Tibial artery (tissue), 4 donors: ENCODE data around the gene FAM9B.

Source experiments
- DNase-seq, 2 donors: peaks; one replicate each; pipeline ENCODE4 v3.0.0-alpha.2; 2019
- H3K27ac ChIP-seq, 2 donors: fragments of 200-600 bp; sonication (generic) in 1 of 2; 1 replicate in 1 of 2; 2 replicates in 1 of 2; pipeline ENCODE4 v1.5.1; 2018 to 2019; ENCODE audit warnings: mild to moderate bottlenecking in 1 of 2
- H3K27me3 ChIP-seq, 2 donors: fragments of 200-600 bp; sonication (generic) in 1 of 2; one replicate each; pipeline versions ENCODE4 v1.5.1 to v1.6.0; 2016 to 2019
- H3K36me3 ChIP-seq, 3 donors: fragments of 200-600 bp; sonication (generic) in 2 of 3; one replicate each; pipeline ENCODE4 v1.5.1; 2016 to 2019; ENCODE audit warnings: mild to moderate bottlenecking in 2 of 3
- H3K4me1 ChIP-seq, 4 donors: fragments of 200-600 bp; sonication (generic) in 2 of 4; 1 replicate in 3 of 4; 2 replicates in 1 of 4; pipeline ENCODE4 v1.5.1; 2016 to 2019
- H3K4me3 ChIP-seq, 2 donors: fragments of 200-600 bp; sonication (generic) in 1 of 2; 1 replicate in 1 of 2; 2 replicates in 1 of 2; pipeline ENCODE4 v1.5.1; 2018 to 2019; ENCODE audit warnings: mild to moderate bottlenecking in 2 of 2
- H3K9me3 ChIP-seq, 3 donors: fragments of 200-600 bp; sonication (generic) in 1 of 3; one replicate each; pipeline ENCODE4 v1.5.1; 2016 to 2019
- CTCF ChIP-seq, 2 experiments: fragments of 200-600 bp in 1 of 2; fragments of 450-650 bp in 1 of 2; IDR thresholded peaks; one replicate each; pipeline ENCODE4 v1.5.1; 2017 to 2019; ENCODE audit warnings: antibody characterized with exemption in 2 of 2, mild to moderate bottlenecking in 1 of 2, moderate library complexity in 1 of 2
- intact Hi-C: fragments of 100-400 bp; cut with DNase I; formaldehyde crosslinking; loops from one replicate; pipeline ENCODE4 v1.15.0; 2023; ENCODE audit warnings: low total_unique reads

Gene FAM9B

GRCh38 chrX:9033989-9034388, at the start of gene FAM9B:
Gene FAM9B, minus strand, starts transcription at chrX:9034127. Its CDS starts 1,141 bp downstream, at chrX:9032986.
- no peaks in the 10 kb centered on the region for H3K4me1 ChIP-seq
- no peak within 1 kb of the TSS for H3K4me3 ChIP-seq
- H3K36me3 ChIP-seq: no peaks in the 10 kb centered on the region
- no peaks in the 10 kb centered on the region for H3K27me3 ChIP-seq
- intact Hi-C loops: no loop called here
- no peak for DNase-seq
- no peak for TF ChIP-seq CTCF (IDR thresholded peaks at IDR 0.05)
- no peaks in the 10 kb centered on the region for H3K9me3 ChIP-seq
- H3K27ac ChIP-seq: no peak within 1 kb of the TSS

- intact Hi-C loops: no loop called here
- Histone ChIP-seq H3K4me1 (no peaks in the 10 kb centered on the region), H3K36me3 (no peaks in the 10 kb centered on the region), H3K4me3 (no peak overlapping the region), H3K27ac (no peak overlapping the region), H3K9me3 (no peaks in the 10 kb centered on the region), H3K27me3 (no peaks in the 10 kb centered on the region)
- TF ChIP-seq CTCF (IDR thresholded peaks at IDR 0.05): no peak
- DNase-seq: no peak
These were observed 47.3 kb upstream of the FAM9B start for GRCh38 chrX:9081271-9081670.

- no peaks in the 10 kb centered on the region for H3K4me1 ChIP-seq
- H3K4me3 ChIP-seq: no peak overlapping the region
- H3K27ac ChIP-seq: no peak overlapping the region
- no peaks in the 10 kb centered on the region for H3K9me3 ChIP-seq
- H3K27me3 ChIP-seq: no peaks in the 10 kb centered on the region
- no peak for TF ChIP-seq CTCF (IDR thresholded peaks at IDR 0.05)
- no peaks in the 10 kb centered on the region for H3K36me3 ChIP-seq
- intact Hi-C loops: no loop called here
- no peak for DNase-seq
These were observed 40.4 kb upstream of the FAM9B start for GRCh38 chrX:9074326-9074725.

- H3K9me3 ChIP-seq: no peaks in the 10 kb centered on the region
- TF ChIP-seq CTCF (IDR thresholded peaks at IDR 0.05): no peak
- intact Hi-C loops: no loop called here
- no peak overlapping the region for H3K4me3 ChIP-seq
- no peak overlapping the region for H3K27ac ChIP-seq
- no peaks in the 10 kb centered on the region for H3K4me1 ChIP-seq
- no peak for DNase-seq
- H3K27me3 ChIP-seq: no peaks in the 10 kb centered on the region
- no peaks in the 10 kb centered on the region for H3K36me3 ChIP-seq
These were observed 38.4 kb upstream of the FAM9B start for GRCh38 chrX:9072281-9072680.

- H3K27ac ChIP-seq: no peak overlapping the region
- intact Hi-C loops: no loop called here
- no peak for DNase-seq
- H3K4me3 ChIP-seq: no peak overlapping the region
- TF ChIP-seq CTCF (IDR thresholded peaks at IDR 0.05): no peak
- H3K9me3 ChIP-seq: no peaks in the 10 kb centered on the region
- no peaks in the 10 kb centered on the region for H3K4me1 ChIP-seq
- no peaks in the 10 kb centered on the region for H3K27me3 ChIP-seq
- H3K36me3 ChIP-seq: no peaks in the 10 kb centered on the region
These were observed 37.2 kb upstream of the FAM9B start for GRCh38 chrX:9071031-9071650.

- H3K4me3 ChIP-seq: no peak overlapping the region
- no peaks in the 10 kb centered on the region for H3K36me3 ChIP-seq
- intact Hi-C loops: no loop called here
- no peak overlapping the region for H3K27ac ChIP-seq
- no peaks in the 10 kb centered on the region for H3K27me3 ChIP-seq
- H3K4me1 ChIP-seq: no peaks in the 10 kb centered on the region
- TF ChIP-seq CTCF (IDR thresholded peaks at IDR 0.05): no peak
- no peaks in the 10 kb centered on the region for H3K9me3 ChIP-seq
- no peak for DNase-seq
These were observed 35.6 kb upstream of the FAM9B start for GRCh38 chrX:9069573-9069972.
